Smooth muscle cell (in vitro differentiated cells): ENCODE data around the gene CCDC107. TPM values are rescaled to one million over a fixed set of nuclear protein-coding genes. Genes with fewer than 3 reads are reported as not detected.

Experiments used
- DNase-seq: peaks from one replicate; lab custom pipeline; 2025; ENCODE audit not compliant: unreplicated experiment; lab: John Stamatoyannopoulos, UW
- H2AFZ ChIP-seq: fragments of 200-600 bp; sonication (generic); 2 replicates; pipeline ENCODE4 v1.6.0; 2016; ENCODE audit warnings: antibody characterized with exemption, low read depth, mild to moderate bottlenecking
- H3F3A ChIP-seq: fragments of 200-600 bp; sonication (generic); 2 replicates; pipeline ENCODE4 v1.6.0; 2017; ENCODE audit warnings: antibody characterized with exemption, low read depth
- H3K27ac ChIP-seq: fragments of 200-600 bp; sonication (generic); 2 replicates; pipeline ENCODE4 v1.5.1; 2016; ENCODE audit warnings: low read depth, mild to moderate bottlenecking
- H3K27me3 ChIP-seq: fragments of 200-600 bp; sonication (generic); 2 replicates; pipeline ENCODE4 v1.6.1; 2016; ENCODE audit warnings: low read depth, mild to moderate bottlenecking
- H3K36me3 ChIP-seq: fragments of 200-600 bp; sonication (generic); 2 replicates; pipeline ENCODE4 v1.5.1; 2016; ENCODE audit warnings: low read depth
- H3K4me1 ChIP-seq: fragments of 200-600 bp; sonication (generic); 2 replicates; pipeline ENCODE4 v1.5.1; 2016; ENCODE audit warnings: low read depth
- H3K4me2 ChIP-seq: fragments of 200-600 bp; sonication (generic); 2 replicates; pipeline ENCODE4 v1.6.0; 2016; ENCODE audit warnings: mild to moderate bottlenecking
- H3K4me3 ChIP-seq: fragments of 200-600 bp; sonication (generic); 2 replicates; pipeline ENCODE4 v1.5.1; 2016; ENCODE audit warnings: mild to moderate bottlenecking
- H3K79me2 ChIP-seq: fragments of 200-600 bp; sonication (generic); 2 replicates; pipeline ENCODE4 v1.6.0; 2016; ENCODE audit warnings: low read depth, mild to moderate bottlenecking
- H3K9ac ChIP-seq: fragments of 200-600 bp; sonication (generic); 2 replicates; pipeline ENCODE4 v1.6.0; 2016; ENCODE audit warnings: low read depth
- H3K9me3 ChIP-seq: fragments of 200-600 bp; sonication (generic); replicated peaks from 2 replicates; pipeline ENCODE4 v1.5.1; 2016; ENCODE audit warnings: low read depth
- H4K20me1 ChIP-seq: fragments of 200-600 bp; sonication (generic); 2 replicates; pipeline ENCODE4 v1.6.0; 2016; ENCODE audit warnings: low read depth
- WGBS: methylation state at CpG from one replicate; pipeline ENCODE4 v1.1.7; 2016; ENCODE audit warnings: low lambda C conversion rate; 5-methylcytosine and 5-hydroxymethylcytosine counted together
- polyA plus RNA-seq: library from polyadenylated mRNA; unstranded; fragments of >200 nt; fragmentation: Nextera tagmentation; extraction: Ambion mirVana; gene quantifications from 2 replicates; pipeline ENCODE4 v1.2.1, GENCODE V29; 2016
- total RNA-seq: library from RNA; depleted of rRNA; stranded (reverse); fragments of >200 nt; gene quantifications from 2 replicates; pipeline ENCODE4 v1.2.3, GENCODE V29; 2014
- TF ChIP-seq, protein P1 (sequence below): fragments of 200-600 bp; sonication (generic); IDR thresholded peaks from 2 replicates; pipeline ENCODE4 v1.5.1; 2017; ENCODE audit warnings: borderline replicate concordance, mild to moderate bottlenecking, antibody characterized with exemption; ENCODE audit not compliant: insufficient read depth, poor library complexity, severe bottlenecking

Gene CCDC107
- total and polyA plus RNA-seq, 2 experiments from 2014 or later: 19.6 to 37.1 TPM

DNA sequence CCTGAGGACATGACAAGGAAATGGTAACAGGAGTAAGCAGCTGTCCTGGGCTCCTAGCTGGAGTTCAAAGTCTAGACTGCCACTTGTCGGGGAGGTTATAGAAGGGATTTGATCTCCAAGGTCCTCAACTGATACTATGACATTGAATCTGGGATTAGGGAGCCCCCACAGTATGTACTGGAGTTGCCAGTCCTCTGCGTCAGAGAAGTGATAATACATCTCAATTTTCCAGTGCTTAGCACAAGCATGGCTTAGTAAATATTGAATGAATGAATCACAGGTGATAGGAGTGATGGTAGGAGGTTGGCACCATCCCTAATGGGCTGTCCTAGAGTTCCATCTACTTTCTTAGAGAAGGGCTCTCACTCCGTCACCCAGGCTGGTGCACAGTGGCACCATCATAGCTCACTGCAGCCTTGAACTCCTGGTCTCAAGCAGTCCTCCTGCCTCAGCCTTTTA is 37.9 kb downstream of the CCDC107 start:
- Histone ChIP-seq H3F3A (peaks cover 41% of the 10 kb centered on the region), H3K4me2 (no peak overlapping the region), H3K4me1 (peaks cover 6% of the 10 kb centered on the region), H3K9me3 (no peaks in the 10 kb centered on the region), H3K9ac (no peak overlapping the region), H4K20me1 (peaks cover 15% of the 10 kb centered on the region), H3K36me3 (peaks cover 16% of the 10 kb centered on the region), H3K79me2 (no peaks in the 10 kb centered on the region), H3K4me3 (no peak overlapping the region), H3K27ac (peak overlapping the region; percentile 83), H3K27me3 (no peaks in the 10 kb centered on the region), H2AFZ (no peak overlapping the region)
- no peak for DNase-seq
- TF ChIP-seq, protein P1, sequence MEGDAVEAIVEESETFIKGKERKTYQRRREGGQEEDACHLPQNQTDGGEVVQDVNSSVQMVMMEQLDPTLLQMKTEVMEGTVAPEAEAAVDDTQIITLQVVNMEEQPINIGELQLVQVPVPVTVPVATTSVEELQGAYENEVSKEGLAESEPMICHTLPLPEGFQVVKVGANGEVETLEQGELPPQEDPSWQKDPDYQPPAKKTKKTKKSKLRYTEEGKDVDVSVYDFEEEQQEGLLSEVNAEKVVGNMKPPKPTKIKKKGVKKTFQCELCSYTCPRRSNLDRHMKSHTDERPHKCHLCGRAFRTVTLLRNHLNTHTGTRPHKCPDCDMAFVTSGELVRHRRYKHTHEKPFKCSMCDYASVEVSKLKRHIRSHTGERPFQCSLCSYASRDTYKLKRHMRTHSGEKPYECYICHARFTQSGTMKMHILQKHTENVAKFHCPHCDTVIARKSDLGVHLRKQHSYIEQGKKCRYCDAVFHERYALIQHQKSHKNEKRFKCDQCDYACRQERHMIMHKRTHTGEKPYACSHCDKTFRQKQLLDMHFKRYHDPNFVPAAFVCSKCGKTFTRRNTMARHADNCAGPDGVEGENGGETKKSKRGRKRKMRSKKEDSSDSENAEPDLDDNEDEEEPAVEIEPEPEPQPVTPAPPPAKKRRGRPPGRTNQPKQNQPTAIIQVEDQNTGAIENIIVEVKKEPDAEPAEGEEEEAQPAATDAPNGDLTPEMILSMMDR: no peak
- 87% methylated on average over 3 of the region's 3 CpGs for WGBS

- Histone ChIP-seq H3K27ac (peak overlapping the region; percentile 83), H3K9ac (no peak overlapping the region), H3F3A (peaks cover 35% of the 10 kb centered on the region), H3K27me3 (no peaks in the 10 kb centered on the region), H3K36me3 (peaks cover 20% of the 10 kb centered on the region), H3K4me1 (peaks cover 2% of the 10 kb centered on the region), H3K4me2 (no peak overlapping the region), H3K4me3 (no peak overlapping the region), H4K20me1 (peaks cover 18% of the 10 kb centered on the region), H3K9me3 (no peaks in the 10 kb centered on the region), H3K79me2 (no peaks in the 10 kb centered on the region), H2AFZ (no peak overlapping the region)
- TF ChIP-seq, protein P1: peak; percentile 79
- 58% methylated on average over 9 of the region's 9 CpGs for WGBS
- DNase-seq: no peak
These were observed 38.6 kb downstream of the CCDC107 start for GRCh38 chr9:35696520-35697215.

DNA sequence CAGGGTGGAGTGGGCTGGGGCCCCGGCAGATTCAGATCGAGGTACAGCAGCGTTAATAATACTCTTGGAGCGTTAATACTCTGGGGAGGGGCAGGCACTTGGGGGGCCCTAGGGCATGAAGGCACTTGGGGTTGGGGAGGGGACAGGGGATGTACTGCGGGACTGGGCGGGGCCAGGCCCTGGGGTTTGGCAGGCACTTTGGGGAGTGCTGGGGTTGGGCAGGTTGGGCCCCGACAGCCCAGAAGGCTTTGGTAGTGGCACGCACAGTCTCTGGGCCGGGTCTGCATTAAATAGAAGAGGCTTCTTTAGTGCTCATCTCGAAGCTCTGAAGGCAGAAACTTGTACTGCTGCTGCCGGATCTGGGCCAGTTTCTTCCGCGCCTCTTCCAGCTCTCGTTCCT is 39.4 kb downstream of the CCDC107 start:
- DNase-seq: no peak
- Histone ChIP-seq H3K4me1 (no peaks in the 10 kb centered on the region), H3K9me3 (no peaks in the 10 kb centered on the region), H3F3A (peaks cover 30% of the 10 kb centered on the region), H3K36me3 (peaks cover 26% of the 10 kb centered on the region), H3K27me3 (no peaks in the 10 kb centered on the region), H4K20me1 (peaks cover 18% of the 10 kb centered on the region), H3K4me2 (no peak overlapping the region), H3K9ac (no peak overlapping the region), H3K27ac (no peak overlapping the region), H2AFZ (no peak overlapping the region), H3K79me2 (no peaks in the 10 kb centered on the region), H3K4me3 (no peak overlapping the region)
- TF ChIP-seq, protein P1: no peak
- 96% methylated on average over 13 of the region's 14 CpGs for WGBS

GRCh38 chr9:35698231-35698630 is 40.1 kb downstream of the CCDC107 start:
- H3K27ac ChIP-seq: no peak overlapping the region
- no peaks in the 10 kb centered on the region for H3K27me3 ChIP-seq
- peaks cover 18% of the 10 kb centered on the region for H4K20me1 ChIP-seq
- H3K36me3 ChIP-seq: peaks cover 29% of the 10 kb centered on the region
- no peak overlapping the region for H3K4me3 ChIP-seq
- no peak overlapping the region for H2AFZ ChIP-seq
- peaks cover 30% of the 10 kb centered on the region for H3F3A ChIP-seq
- H3K9me3 ChIP-seq: no peaks in the 10 kb centered on the region
- DNase-seq: no peak
- TF ChIP-seq, protein P1: no peak
- H3K4me1 ChIP-seq: no peaks in the 10 kb centered on the region
- H3K79me2 ChIP-seq: no peaks in the 10 kb centered on the region
- no peak overlapping the region for H3K9ac ChIP-seq
- no peak overlapping the region for H3K4me2 ChIP-seq
- 100% methylated on average over 5 of the region's 5 CpGs for WGBS
